HG02798 (cell line): ENCODE measurements around the gene ZNF185.

Source experiments
- ATAC-seq: cut with Tn5 transposase; IDR thresholded peaks from one replicate; pipeline ENCODE4 v1.9.1; 2021; ENCODE audit warnings: mild to moderate bottlenecking; ENCODE audit not compliant: unreplicated experiment, poor library complexity

The ZNF185 gene

GRCh38 chrX:152945021-152945979, 47.4 kb downstream of the ZNF185 start:
- ATAC-seq = no peak

- ATAC-seq = no peak
Measured at GRCh38 chrX:152946681-152947080, 48.8 kb downstream of the ZNF185 start.
